Activated T-cell treated with anti-CD3 and anti-CD28 coated beads for 1 hour (primary cell): ENCODE measurements around the gene LDHAL6A.
"Not testable (repeated sequence)": the region's sequence is repeated elsewhere in the genome, so short reads cannot be mapped to it uniquely, and the experiment has no call there.

Source experiments
- DNase-seq: peaks from one replicate; pipeline ENCODE4 v3.0.0-alpha.2; 2020; ENCODE audit warnings: low read depth

The LDHAL6A gene

DNA sequence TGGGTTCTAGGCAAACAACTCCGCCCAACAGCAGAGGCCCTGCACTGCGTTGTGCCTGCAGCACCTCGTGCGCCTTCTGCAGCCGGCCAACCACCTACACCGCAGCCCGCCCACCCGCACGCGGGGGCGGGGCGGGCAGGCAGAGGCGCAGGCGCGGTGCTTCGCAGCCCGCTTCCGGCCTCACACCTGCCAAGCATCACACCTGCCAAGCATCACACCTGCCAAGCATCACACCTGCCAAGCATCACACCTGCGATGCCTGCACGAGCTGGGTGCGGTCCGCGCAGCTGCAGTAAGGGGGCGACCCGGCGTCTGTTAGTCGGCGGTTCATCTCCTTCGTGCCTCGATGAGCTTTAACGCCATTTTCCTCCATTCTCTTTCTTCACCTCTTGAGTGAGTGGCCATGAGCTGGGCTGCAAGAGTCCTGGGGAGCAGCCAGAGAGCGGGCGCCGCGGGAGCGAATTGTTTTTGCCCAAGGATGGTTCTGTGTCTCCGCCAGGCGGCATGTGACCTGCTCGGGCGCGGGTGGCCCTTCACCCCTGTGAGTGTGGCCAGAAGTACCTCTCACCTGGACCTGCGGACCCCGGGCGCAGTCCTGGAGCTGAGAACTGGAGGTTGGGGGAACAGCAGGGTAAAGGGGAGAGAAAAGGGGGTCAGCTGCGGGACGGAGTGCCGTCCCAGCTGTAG is at the start of gene LDHAL6A:
TSS of gene LDHAL6A (plus strand) at position 171 of the 687 bp plus-strand sequence. CDS start 825 bp downstream, outside the sequence.
- no peak for DNase-seq

DNA sequence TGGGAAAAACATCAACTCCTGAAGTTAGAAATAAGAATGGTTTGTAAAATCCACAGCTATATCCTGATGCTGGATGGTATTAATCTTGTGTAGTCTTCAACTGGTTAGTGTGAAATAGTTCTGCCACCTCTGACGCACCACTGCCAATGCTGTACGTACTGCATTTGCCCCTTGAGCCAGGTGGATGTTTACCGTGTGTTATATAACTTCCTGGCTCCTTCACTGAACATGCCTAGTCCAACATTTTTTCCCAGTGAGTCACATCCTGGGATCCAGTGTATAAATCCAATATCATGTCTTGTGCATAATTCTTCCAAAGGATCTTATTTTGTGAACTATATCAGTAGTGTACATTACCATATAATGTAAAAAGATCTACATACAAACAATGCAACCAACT is 48.3 kb upstream of the LDHAL6A start:
- not testable (repeated sequence) for DNase-seq

GRCh38 chr11:18408558-18409291 is 46.9 kb upstream of the LDHAL6A start:
- no peak for DNase-seq

- no peak for DNase-seq
Observed at GRCh38 chr11:18416459-18416858, 39.2 kb upstream of the LDHAL6A start.

DNA sequence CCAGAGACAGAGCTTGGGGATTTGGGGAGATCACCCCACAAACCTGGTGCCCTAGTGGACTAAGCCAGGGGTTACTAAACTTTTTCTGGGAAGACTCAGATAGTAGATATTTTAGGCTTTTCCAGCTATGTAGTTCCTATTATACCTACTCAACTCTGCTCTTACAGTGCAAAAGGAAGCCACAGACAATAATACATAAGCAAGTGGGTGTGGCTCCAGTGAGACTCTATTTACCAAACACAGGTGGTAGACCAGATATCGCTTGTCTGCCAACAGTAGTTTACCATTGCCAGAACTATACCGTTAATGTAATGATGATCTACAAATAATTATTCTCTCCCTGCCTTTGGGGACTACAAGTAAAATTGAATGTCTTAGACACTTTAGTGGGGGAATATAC is 36.6 kb upstream of the LDHAL6A start:
- DNase-seq: no peak

- DNase-seq: no peak
Observed at GRCh38 chr11:18420067-18420466, 35.6 kb upstream of the LDHAL6A start.

DNA sequence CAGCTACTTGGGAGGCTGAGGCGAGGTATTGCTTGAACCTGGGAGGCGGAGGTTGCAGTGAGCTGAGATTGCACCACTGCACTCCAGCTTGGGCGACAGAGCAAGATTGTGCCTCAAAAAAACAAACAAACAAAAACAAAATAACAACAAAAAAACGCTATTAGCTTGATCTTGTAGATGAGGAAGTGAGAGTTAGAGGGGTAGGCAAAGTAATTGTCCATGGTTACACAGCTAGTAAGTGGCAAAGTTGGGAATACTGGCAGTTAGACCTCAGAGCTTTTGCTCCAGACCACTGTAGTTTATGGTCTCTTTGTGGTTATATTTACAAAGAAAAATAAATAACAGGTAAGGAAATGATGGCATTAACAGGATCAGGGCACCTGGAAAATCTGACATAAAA is 28.4 kb upstream of the LDHAL6A start:
- DNase-seq: no peak

GRCh38 chr11:18429332-18429731 is 26.3 kb upstream of the LDHAL6A start:
- DNase-seq: no peak

DNA sequence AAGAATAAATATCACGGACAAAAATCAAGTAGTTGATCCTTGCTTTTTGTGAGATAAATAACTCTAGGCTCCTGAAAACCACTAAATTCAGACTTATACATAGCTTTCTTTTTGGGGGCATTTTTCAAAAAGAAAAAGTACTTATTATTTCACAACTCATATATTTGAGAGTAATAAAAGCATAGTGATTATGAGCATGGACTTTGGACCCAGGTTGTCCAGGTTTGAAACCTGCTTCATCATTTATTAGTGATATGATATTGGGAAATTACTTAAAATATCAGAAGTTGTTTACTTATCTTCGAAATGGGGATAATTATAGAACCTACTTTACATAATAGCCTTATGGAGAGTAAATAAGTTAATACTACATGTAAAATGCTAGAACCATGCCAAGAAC is 17.0 kb upstream of the LDHAL6A start:
- DNase-seq: no peak

- no peak for DNase-seq
Observed at GRCh38 chr11:18449251-18449650, 6.4 kb upstream of the LDHAL6A start.

DNA sequence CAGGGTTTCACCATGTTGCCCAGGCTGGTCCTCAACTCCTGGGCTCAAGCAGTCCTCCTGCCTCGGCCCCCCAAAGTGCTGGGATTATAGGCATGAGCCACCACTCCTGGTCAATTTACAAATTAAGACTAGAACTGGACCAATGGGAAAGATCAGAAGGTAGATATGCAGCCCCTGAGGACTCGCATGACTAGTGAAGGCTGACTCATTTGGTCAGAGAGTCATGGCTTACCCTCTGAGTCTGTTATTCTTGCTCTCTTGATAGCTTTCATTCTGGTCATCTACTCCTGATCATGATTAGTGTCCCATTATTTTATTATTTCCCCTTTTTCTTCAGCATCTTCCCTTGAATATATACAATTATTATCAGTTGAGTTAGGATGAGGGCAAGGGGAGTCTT is 2.7 kb upstream of the LDHAL6A start:
- DNase-seq: no peak

GRCh38 chr11:18457450-18457849 is 1.8 kb downstream of the LDHAL6A start:
- DNase-seq: no peak

- DNase-seq: no peak
Observed at GRCh38 chr11:18459634-18460033, 4.0 kb downstream of the LDHAL6A start.

- DNase-seq: no peak
Observed at GRCh38 chr11:18461909-18462308, 6.3 kb downstream of the LDHAL6A start.

- no peak for DNase-seq
Observed at GRCh38 chr11:18463439-18463838, 7.8 kb downstream of the LDHAL6A start.

DNA sequence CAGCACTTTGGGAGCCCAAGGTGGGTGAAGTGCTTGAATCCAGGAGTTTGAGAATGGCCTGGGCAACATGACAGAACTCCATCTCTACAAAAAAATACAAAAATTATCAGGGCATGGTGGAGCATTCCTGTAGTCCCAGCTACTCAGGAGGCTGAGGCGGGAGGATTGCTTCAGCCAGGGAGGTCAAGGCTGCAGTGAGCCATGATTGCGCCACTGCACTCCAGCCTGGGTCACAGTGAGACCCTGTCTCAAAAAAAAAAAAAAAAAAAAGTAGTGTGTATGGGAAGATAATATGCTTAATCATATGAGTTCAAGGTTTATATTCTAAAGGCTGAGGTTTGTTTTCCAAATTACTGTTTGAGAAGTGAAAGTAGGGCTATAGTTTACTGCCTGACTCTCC is 10.7 kb downstream of the LDHAL6A start:
- no peak for DNase-seq

DNA sequence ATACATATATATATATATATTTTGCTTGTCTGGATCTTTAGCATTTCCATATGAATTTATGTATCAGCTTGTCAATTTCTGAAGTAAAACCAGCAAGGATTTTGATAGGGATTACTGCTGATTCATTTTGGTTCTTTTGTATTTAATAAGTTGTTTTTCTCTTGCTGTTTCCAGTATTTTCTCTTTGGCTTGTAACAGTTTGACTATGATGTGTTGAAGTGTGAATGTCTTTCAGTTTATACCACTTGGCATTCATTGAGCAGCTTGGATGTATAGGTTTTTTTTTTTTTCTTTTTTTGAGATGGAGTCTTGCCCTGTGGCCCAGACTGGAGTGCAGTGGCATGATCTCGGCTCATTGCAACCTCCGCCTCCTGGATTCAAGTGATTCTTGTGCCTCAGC is 12.4 kb downstream of the LDHAL6A start:
- DNase-seq: no peak

GRCh38 chr11:18468961-18469360 is 13.3 kb downstream of the LDHAL6A start:
- no peak for DNase-seq

DNA sequence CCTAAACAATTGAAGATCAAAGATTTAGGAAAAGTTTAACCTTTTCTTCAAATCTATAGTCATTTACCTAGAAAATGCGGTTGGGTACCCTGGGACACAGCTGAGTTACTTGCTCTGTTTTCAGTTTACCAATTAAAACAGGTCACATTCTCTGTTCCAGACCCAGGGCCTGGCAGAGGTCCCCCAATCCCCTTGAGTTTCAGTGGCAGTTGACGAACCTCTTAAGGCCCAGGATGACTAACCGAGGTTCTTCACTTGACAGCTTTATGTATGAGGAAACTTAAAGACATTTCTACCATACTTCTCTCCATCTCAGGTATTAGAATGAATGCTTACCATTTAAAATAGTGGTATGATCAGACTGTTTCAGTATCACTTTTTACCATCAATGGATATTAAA is 16.3 kb downstream of the LDHAL6A start:
- no peak for DNase-seq

DNA sequence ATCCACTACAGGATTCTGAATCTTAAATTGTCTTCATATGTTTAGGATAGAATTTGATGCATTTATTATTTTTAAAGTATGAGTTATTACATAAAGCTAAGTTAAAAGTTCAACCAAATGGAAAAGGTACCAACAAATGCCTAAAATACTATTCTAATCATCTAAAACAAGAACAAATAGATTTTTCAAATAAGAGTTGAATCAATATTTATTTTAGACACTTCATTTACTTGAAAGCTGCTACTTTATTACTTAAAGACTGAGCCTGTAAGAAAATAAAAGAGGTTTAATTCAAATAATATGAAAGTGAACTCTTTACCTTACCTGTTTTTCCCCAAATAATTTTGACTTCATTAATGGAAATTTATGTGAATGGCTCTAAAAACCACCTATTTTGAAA is 16.9 kb downstream of the LDHAL6A start:
- no peak for DNase-seq

DNA sequence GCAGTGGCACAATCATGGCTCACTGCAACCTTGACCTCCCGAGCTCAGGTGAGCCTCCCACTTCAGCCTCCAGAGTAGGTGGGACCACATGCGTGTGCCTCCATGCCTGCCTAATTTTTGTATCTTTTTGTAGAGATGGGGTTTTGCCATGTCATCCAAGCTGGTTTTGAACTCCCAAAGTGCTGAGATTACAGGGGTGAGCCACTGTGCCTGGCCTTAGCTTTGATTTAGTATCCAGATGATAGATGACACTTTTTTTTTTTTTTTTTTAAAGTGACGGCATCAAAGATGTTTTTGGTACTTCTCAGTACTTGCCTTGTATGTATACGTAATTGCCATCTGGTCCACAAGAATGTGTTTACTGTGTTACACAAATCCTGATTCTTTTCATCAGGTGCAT is 23.4 kb downstream of the LDHAL6A start:
- DNase-seq: no peak

DNA sequence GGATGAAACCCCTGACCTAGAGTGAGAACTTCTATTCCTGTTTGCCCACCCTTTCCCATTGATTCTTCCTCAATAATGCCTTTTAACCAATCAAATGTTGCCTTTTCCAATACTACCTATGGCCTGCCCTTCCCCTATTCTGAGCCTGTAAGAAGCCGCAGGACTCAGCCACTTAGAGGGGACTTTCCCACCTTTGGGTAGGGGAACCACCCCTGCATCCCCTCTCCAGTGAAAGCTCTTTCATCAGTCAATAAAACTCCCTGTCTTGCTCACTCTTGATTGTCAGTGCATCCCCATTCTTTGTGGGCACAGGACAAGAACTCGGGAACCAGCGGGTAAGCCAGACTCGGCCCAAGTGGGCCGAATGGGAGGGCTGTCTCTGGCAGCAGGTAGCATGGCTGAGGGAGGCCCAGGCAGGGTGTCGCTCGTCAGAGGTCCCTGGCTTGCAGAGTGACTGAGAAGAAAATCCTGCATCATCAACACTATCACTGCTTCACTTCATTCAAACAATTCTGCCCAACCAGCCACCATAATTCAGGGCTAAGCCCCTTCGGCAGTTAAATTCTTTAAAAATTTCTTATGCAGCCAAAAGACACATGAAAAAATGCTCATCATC is 30.4 kb downstream of the LDHAL6A start:
- DNase-seq: no peak

GRCh38 chr11:18490319-18490718 is 34.7 kb downstream of the LDHAL6A start:
- no peak for DNase-seq
